MCF 10A (cell line): Measurements from ENCODE around the gene SYT6. TPM values are rescaled to one million over a fixed set of nuclear protein-coding genes. Genes with fewer than 3 reads are reported as not detected.

Source experiments
- BruUV-seq: library from RNA; stranded (reverse); fragments of 400-500 nt; replicated peaks from 2 replicates; lab custom pipeline; 2021; lab: Mats Ljungman, UMichigan
- CTCF ChIA-PET: fragments of 300-600 bp; sonication (Branson Sonifier 250); formaldehyde crosslinking; extraction: SDS; loops from one replicate; lab custom pipeline; 2021; ENCODE audit warnings: antibody characterized with exemption, inconsistent platforms; lab: Yijun Ruan, JAX
- POLR2A ChIA-PET: fragments of 300-600, 350-650 bp; sonication (Branson Sonifier 250); formaldehyde crosslinking; extraction: SDS; loops from one replicate; lab custom pipeline; 2020; ENCODE audit warnings: antibody characterized with exemption, inconsistent platforms; lab: Yijun Ruan, JAX
- DNase-seq: peaks from one replicate; pipeline ENCODE4 v3.0.0-alpha.2; 2018; ENCODE audit not compliant: unreplicated experiment
- H3K27ac Mint-ChIP-seq: one replicate; pipeline ENCODE4 v1.8.0; 2022; ENCODE audit warnings: mild to moderate bottlenecking, low read depth, mixed read lengths; ENCODE audit not compliant: unreplicated experiment
- H3K27me3 Mint-ChIP-seq: one replicate; pipeline ENCODE4 v1.8.0; 2022; ENCODE audit warnings: mixed read lengths; ENCODE audit not compliant: insufficient read depth, unreplicated experiment
- H3K36me3 Mint-ChIP-seq: one replicate; pipeline ENCODE4 v1.8.0; 2022; ENCODE audit warnings: mild to moderate bottlenecking, moderate library complexity, mixed read lengths; ENCODE audit not compliant: insufficient read depth, unreplicated experiment
- H3K4me1 Mint-ChIP-seq: one replicate; pipeline ENCODE4 v1.8.0; 2022; ENCODE audit warnings: mixed read lengths; ENCODE audit not compliant: insufficient read depth, unreplicated experiment
- H3K4me3 Mint-ChIP-seq: one replicate; pipeline ENCODE4 v1.8.0; 2022; ENCODE audit warnings: mild to moderate bottlenecking, moderate library complexity, mixed read lengths; ENCODE audit not compliant: unreplicated experiment
- H3K9me3 Mint-ChIP-seq: one replicate; pipeline ENCODE4 v1.8.0; 2022; ENCODE audit warnings: mixed read lengths; ENCODE audit not compliant: unreplicated experiment
- intact Hi-C: fragments of 100-400 bp; cut with micrococcal nuclease; formaldehyde crosslinking; loops from 2 replicates; pipeline ENCODE4 v1.14.1; 2022
- total RNA-seq: library from RNA; stranded (reverse); gene quantifications from 2 replicates; pipeline ENCODE4 v1.2.3, GENCODE V29; 2022
- TF ChIP-seq, protein P1 (sequence below): fragments of 200-600 bp; IDR thresholded peaks from one replicate; pipeline ENCODE4 v1.8.0; 2022; ENCODE audit warnings: antibody characterized with exemption, mild to moderate bottlenecking; ENCODE audit not compliant: unreplicated experiment

The SYT6 gene
- total RNA-seq, 1 experiment from 2014 or later = not detected

DNA sequence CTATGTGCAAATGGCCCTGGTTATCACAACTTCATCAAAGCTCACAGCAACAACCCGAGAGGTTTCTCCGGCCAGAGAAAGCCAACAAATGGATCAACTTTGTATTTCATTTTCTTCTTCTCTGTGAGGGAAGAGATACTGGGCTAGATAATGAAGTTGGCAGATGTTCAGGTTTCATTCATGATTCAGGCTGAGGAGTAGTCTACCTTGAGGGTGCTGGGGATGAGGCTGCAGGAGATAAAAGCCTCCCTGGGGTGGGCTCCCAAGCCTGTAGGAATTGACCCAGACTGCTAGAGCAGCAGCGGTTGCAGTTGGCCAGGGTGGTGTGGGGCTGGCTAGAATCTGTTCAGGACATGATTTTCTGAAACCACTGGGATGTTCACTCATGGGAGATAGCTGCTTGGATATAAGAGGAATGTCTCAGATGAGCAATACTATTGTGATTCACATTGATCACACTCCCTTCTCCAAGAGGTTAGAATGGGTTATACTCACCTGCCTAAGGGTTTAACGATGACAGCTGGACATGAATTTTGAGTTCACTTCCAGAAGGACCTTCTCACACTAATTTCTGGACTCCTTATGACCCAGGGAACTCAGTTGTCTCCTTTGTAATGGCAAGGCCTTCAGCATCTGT, 64.0 kb downstream of the SYT6 start:
- ChIA-PET CTCF (no interaction called here), POLR2A (no interaction called here)
- Mint-ChIP-seq H3K27ac (no peak overlapping the region), H3K9me3 (no peaks in the 10 kb centered on the region), H3K4me3 (no peak overlapping the region), H3K27me3 (peaks cover 72% of the 10 kb centered on the region), H3K4me1 (peaks cover 9% of the 10 kb centered on the region), H3K36me3 (no peaks in the 10 kb centered on the region)
- no TSS peak for BruUV-seq
- DNase-seq = no peak
- intact Hi-C loops = loop anchor here (5.0 kb wide), 1 partner anchor 128 kb away; no protein-coding TSS in a partner anchor
- TF ChIP-seq, protein P1, sequence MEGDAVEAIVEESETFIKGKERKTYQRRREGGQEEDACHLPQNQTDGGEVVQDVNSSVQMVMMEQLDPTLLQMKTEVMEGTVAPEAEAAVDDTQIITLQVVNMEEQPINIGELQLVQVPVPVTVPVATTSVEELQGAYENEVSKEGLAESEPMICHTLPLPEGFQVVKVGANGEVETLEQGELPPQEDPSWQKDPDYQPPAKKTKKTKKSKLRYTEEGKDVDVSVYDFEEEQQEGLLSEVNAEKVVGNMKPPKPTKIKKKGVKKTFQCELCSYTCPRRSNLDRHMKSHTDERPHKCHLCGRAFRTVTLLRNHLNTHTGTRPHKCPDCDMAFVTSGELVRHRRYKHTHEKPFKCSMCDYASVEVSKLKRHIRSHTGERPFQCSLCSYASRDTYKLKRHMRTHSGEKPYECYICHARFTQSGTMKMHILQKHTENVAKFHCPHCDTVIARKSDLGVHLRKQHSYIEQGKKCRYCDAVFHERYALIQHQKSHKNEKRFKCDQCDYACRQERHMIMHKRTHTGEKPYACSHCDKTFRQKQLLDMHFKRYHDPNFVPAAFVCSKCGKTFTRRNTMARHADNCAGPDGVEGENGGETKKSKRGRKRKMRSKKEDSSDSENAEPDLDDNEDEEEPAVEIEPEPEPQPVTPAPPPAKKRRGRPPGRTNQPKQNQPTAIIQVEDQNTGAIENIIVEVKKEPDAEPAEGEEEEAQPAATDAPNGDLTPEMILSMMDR = no peak

DNA sequence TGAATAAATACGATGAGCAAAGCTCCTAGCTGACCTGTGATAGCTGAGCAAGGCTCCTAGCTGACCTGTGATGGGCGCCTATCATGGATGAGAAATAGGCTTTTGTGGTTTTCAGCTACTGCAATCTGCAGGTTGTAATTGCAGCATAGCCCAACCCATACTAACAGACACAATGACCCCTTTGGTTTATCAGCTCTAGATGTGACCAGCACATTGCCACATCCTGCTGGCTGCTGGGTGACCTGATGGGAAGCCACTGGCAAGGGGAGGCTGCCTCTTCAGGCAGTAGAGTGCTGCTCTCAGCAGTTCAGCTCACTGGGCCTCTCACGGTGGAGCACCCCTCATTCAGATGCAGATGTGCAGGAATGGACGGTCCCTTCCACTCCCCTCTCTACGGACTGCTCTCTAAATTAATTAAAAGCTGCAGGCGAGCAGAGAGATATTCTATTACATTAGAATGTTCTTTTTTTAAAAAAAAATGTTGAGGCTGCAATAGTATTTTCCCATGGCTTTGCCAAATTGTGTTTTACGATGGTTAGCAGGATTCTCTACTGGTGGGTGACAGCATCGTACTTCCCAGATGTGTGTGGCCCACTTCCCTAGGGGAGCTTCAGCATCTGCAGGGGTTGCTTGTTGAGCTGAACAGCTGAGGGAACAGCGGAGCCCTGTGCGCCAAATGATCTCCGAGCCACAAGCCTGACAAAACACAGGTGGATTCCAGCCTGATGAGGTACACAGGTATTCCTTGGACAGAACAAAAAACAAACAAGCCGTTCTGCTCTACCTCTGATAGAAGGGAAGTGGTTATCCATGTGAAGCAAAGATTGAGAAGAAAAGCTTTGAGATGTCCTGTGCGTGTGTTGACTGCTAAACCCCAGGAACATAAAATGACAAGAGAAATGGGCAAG, 65.0 kb downstream of the SYT6 start:
- Mint-ChIP-seq H3K9me3 (no peaks in the 10 kb centered on the region), H3K4me1 (no peaks in the 10 kb centered on the region), H3K27ac (no peak overlapping the region), H3K4me3 (no peak overlapping the region), H3K36me3 (no peaks in the 10 kb centered on the region), H3K27me3 (peaks cover 72% of the 10 kb centered on the region)
- TF ChIP-seq, protein P1 = no peak
- no TSS peak for BruUV-seq
- ChIA-PET CTCF (no interaction called here), POLR2A (interaction anchor here (0.7 kb wide), 1 partner anchor 38 kb away, joined by 5 read pairs; no protein-coding TSS in a partner anchor)
- intact Hi-C loops = no loop called here
- DNase-seq = no peak

DNA sequence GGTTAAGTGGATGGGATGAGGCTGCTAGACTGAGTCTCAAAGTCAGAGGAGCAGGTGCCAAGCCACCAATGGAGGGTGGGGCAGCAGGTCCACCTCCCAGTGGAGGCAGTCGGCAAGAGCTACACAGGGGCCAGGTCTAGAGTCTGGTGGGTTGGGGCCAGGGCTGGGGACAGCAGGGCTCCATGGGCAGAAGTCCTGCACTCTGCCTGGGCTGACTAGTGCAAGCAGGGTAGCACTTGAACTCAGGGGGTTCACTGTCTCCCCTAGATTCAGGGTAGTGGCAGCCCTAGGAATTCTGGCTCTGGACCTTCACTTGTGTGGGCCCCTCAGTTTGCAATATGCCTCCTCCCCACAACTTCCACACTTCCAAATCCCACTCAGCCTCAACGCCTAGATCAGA, 66.2 kb downstream of the SYT6 start:
- ChIA-PET CTCF (no interaction called here), POLR2A (no interaction called here)
- H3K9me3 Mint-ChIP-seq = no peaks in the 10 kb centered on the region
- H3K4me1 Mint-ChIP-seq = no peaks in the 10 kb centered on the region
- no peak for DNase-seq
- peaks cover 69% of the 10 kb centered on the region for H3K27me3 Mint-ChIP-seq
- H3K27ac Mint-ChIP-seq = no peak overlapping the region
- TF ChIP-seq, protein P1 = no peak
- intact Hi-C loops = no loop called here
- H3K36me3 Mint-ChIP-seq = no peaks in the 10 kb centered on the region
- no TSS peak for BruUV-seq
- H3K4me3 Mint-ChIP-seq = no peak overlapping the region

DNA sequence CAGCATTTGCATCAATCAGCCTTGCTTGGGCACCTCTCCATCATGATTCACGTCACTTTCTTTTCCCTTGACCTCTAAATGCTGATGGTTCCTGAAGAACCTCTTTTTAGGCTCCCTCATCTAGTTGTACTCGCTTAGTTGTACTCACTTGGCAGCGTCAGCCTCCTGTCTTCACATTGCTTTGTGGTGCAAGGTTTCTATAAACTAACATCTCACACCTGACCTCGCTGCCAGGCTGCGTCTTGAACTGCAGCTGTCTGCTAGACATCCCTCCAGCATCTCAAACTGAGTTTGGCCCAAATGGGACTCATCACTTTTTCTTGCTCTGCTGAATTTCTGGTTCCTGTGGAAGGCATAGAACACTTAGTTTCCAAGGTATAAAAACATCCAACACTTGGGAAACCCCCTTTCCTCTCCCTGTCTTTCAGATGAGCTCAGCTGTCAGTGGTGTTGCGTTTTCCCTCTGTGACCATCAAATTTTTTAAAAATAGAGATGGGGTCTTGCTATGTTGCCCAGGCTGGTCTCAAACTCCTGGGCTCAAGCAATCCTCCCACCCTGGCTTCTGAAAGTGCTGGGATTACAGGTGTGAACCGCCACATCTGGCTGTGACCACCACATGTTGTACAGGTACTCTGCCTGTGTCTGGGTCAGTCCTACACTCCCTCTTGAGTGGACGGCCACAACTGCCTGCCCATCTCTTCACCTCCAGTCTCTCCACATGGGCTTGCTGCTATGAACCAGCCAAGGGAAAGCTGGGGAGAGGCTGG, 66.9 kb downstream of the SYT6 start:
- Mint-ChIP-seq H3K27me3 (peaks cover 62% of the 10 kb centered on the region), H3K4me3 (no peak overlapping the region), H3K9me3 (no peaks in the 10 kb centered on the region), H3K27ac (no peak overlapping the region), H3K4me1 (no peaks in the 10 kb centered on the region), H3K36me3 (no peaks in the 10 kb centered on the region)
- intact Hi-C loops = no loop called here
- TF ChIP-seq, protein P1 = no peak
- CTCF ChIA-PET = no interaction called here
- POLR2A ChIA-PET = no interaction called here
- no TSS peak for BruUV-seq
- DNase-seq = no peak
